ENCODE results near the gene SPNS2. TPM values are rescaled to one million over a fixed set of nuclear protein-coding genes. Genes with fewer than 3 reads are reported as not detected.

The SPNS2 gene
- total and polyA plus RNA-seq, 2 of the 8 experiments (the other 6 are each of a cell fraction or from before 2014, with no cell fraction given): 1.2 to 1.5 TPM

DNA sequence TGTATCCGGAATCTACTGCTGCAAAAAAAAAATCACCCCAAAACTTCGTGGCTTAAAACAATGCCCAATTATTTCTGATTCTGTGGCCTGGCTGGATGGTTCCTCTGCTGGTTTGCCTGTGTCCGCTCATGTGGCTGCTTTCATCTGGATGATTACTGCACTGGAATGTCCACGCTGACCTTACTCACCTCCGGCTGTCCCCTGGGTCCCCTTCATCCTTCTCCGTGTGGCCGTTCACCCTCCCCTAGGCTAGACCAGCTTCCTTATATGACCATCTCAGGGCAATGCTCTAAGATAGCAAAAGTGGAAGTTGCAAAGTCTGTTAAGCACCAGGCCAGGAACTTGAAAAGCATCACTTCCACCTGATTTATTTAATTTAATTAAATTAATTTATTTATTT, 31.4 kb upstream of the SPNS2 start:
- Histone ChIP-seq H2AK5ac (ENCODE audit: low read depth, low read length) (no peak overlapping the region), H3K56ac (replicated peaks; ENCODE audit: insufficient read length, low read depth, low read length) (no peak overlapping the region), H4K91ac (replicated peaks; ENCODE audit: insufficient read length, low read length) (no peak overlapping the region), H4K20me1 (replicated peaks in 1 of 2; ENCODE audit: control insufficient read depth in 1 of 2, insufficient read depth in 2 of 2, low read length in 2 of 2) (no peaks in the 10 kb centered on the region), H3K79me1 (ENCODE audit: low read depth, low read length) (no peaks in the 10 kb centered on the region), H2BK15ac (ENCODE audit: low read length) (no peak overlapping the region), H3K4me3 (ENCODE audit: extremely low read depth in 1 of 4, insufficient read depth in 2 of 4, low read depth in 3 of 4, low read length in 4 of 4) (no peak overlapping the region), H3K4me1 (replicated peaks in 1 of 4; ENCODE audit: control insufficient read depth in 3 of 4, insufficient read depth in 4 of 4, low read length in 3 of 4) (no peaks in the 10 kb centered on the region), H2BK20ac (ENCODE audit: low read length) (no peak overlapping the region), H3K27me3 (replicated peaks in 1 of 4; ENCODE audit: control insufficient read depth in 3 of 4, extremely low read depth in 1 of 4, insufficient read depth in 3 of 4, low read length in 3 of 4) (no peaks in the 10 kb centered on the region), H2BK120ac (replicated peaks; ENCODE audit: low read depth, low read length) (no peak overlapping the region), H4K8ac (ENCODE audit: extremely low read depth, insufficient read depth, low read length) (no peak overlapping the region), H3K23me2 (ENCODE audit: low read depth, low read length) (peaks cover 4% of the 10 kb centered on the region; the same call in 1 of the 2 replicates), H3K79me2 (ENCODE audit: control insufficient read depth in 1 of 2, insufficient read depth in 2 of 2, low read length in 2 of 2) (no peaks in the 10 kb centered on the region), H3K4me2 (ENCODE audit: insufficient read depth in 1 of 2, low read depth in 2 of 2, low read length in 2 of 2) (no peak overlapping the region), H3K9ac (replicated peaks in 1 of 4; ENCODE audit: extremely low read depth in 1 of 4, low read depth in 3 of 4, low read length in 3 of 4) (no peak overlapping the region), H3K36me3 (ENCODE audit: control insufficient read depth in 2 of 4, insufficient read depth in 4 of 4, low read length in 3 of 4) (no peaks in the 10 kb centered on the region), H3K27ac (ENCODE audit: low read depth, low read length) (no peak overlapping the region), H3K23ac (ENCODE audit: insufficient read length) (no peak overlapping the region), H3K18ac (ENCODE audit: extremely low read depth, low read length) (no peak overlapping the region), H2BK5ac (ENCODE audit: low read depth, low read length) (no peak overlapping the region), H3K14ac (ENCODE audit: insufficient read length) (no peak overlapping the region), H4K5ac (ENCODE audit: insufficient read length, low read depth, low read length) (no peak overlapping the region), H3K9me3 (ENCODE audit: insufficient read depth in 2 of 2, low read depth in 1 of 2, low read length in 1 of 2) (no peaks in the 10 kb centered on the region), H2AFZ (ENCODE audit: low read length) (no peak overlapping the region), H3K4ac (replicated peaks; ENCODE audit: insufficient read length, low read depth, low read length) (no peak overlapping the region), H2BK12ac (ENCODE audit: low read depth, low read length) (no peak overlapping the region)
- CTCF ChIA-PET (ENCODE audit: partially characterized antibody): interaction anchor here (0.8 kb wide), 1 partner anchor 98 kb away, joined by 4 read pairs; no protein-coding TSS in a partner anchor
- whole genome bisulfite sequencing, 2 experiments (ENCODE audit: extremely low coverage in 1 of 2, insufficient coverage in 1 of 2, insufficient read length in 1 of 2, insufficient replicate concordance in 2 of 2, low coverage in 1 of 2, low lambda C conversion rate in 2 of 2, missing lambda C conversion rate in 1 of 2): 91% methylated on average over 7 of the region's 7 CpGs; no CpG with 5 or more reads in 1 of the 2 experiments
- POLR2A ChIA-PET (ENCODE audit: partially characterized antibody): no interaction called here
- FAIRE-seq (no peak), DNase-seq (ENCODE audit: low read depth in 1 of 2, low spot score in 2 of 2) (no peak)
- no peak for TF ChIP-seq CEBPB (IDR thresholded peaks at IDR 0.05; ENCODE audit: low read depth, low read length)
- no peak for TF ChIP-seq TAF7 (optimal IDR thresholded peaks at IDR 0.05; ENCODE audit: borderline replicate concordance, low read depth, low read length)
- TF ChIP-seq, protein P1, sequence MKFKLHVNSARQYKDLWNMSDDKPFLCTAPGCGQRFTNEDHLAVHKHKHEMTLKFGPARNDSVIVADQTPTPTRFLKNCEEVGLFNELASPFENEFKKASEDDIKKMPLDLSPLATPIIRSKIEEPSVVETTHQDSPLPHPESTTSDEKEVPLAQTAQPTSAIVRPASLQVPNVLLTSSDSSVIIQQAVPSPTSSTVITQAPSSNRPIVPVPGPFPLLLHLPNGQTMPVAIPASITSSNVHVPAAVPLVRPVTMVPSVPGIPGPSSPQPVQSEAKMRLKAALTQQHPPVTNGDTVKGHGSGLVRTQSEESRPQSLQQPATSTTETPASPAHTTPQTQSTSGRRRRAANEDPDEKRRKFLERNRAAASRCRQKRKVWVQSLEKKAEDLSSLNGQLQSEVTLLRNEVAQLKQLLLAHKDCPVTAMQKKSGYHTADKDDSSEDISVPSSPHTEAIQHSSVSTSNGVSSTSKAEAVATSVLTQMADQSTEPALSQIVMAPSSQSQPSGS (IDR thresholded peaks at IDR 0.05; ENCODE audit: low read length): no peak
- no peak for TF ChIP-seq ZNF274 (IDR thresholded peaks at IDR 0.05; ENCODE audit: borderline replicate concordance, extremely low read depth, low read length)
- TF ChIP-seq RFX5 (IDR thresholded peaks at IDR 0.05; ENCODE audit: borderline replicate concordance, low read depth, low read length): no peak
